OCI-LY7 (cell line): Measurements from ENCODE around the gene ABR.

Experiments used
- EZH2phosphoT487 ChIP-seq: fragments of 200-600 bp; sonication (generic); IDR thresholded peaks from 2 replicates; pipeline ENCODE4 v1.6.1; 2018; ENCODE audit warnings: low read depth, borderline replicate concordance, mild to moderate bottlenecking, mixed run types, antibody characterized with exemption, low read length, moderate library complexity, mixed read lengths
- TF ChIP-seq, protein P1 (sequence below): fragments of 200-600 bp; sonication (generic); conservative IDR thresholded peaks from 2 replicates; pipeline ENCODE4 v1.5.1; 2014; ENCODE audit warnings: mild to moderate bottlenecking, antibody characterized with exemption, low read length, moderate library complexity, mixed read lengths

DNA sequence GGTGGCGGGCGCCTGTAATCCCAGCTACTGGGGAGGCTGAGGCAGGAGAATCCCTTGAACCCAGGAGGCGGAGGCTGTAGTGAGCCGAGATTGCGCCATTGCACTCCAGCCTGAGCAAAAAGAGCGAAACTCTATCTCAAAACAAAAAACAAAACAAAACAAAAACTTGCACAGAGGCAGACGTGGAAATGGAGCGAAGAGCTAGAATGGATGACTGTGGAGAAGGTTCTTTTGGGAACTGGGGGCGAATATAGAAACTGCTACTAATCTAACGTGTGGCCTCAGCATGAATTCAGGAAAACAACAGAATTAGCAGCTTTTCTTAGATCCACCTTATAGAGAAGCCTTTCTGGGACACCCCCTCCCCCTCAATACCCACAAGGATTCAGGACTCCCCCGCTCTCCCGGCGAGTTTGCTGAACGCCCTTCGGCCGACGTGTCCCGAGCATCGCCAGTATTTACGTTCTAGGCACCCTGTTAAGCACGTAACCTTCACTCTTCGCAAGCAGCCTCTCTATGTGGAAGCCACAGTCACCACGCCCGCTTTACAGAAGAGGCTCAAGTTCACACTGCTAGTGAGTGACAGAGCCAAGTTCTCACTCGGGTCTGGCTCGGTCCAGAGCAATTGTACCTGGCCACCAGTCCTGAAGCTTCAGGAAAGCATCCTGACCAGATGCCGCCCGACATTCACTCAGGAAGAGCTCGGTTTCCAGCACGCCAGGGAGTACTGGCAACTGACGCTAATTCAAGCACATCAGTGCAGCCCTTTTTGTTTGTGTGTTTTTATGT lies 13.3 kb upstream of the ABR start:
- TF ChIP-seq, protein P1, sequence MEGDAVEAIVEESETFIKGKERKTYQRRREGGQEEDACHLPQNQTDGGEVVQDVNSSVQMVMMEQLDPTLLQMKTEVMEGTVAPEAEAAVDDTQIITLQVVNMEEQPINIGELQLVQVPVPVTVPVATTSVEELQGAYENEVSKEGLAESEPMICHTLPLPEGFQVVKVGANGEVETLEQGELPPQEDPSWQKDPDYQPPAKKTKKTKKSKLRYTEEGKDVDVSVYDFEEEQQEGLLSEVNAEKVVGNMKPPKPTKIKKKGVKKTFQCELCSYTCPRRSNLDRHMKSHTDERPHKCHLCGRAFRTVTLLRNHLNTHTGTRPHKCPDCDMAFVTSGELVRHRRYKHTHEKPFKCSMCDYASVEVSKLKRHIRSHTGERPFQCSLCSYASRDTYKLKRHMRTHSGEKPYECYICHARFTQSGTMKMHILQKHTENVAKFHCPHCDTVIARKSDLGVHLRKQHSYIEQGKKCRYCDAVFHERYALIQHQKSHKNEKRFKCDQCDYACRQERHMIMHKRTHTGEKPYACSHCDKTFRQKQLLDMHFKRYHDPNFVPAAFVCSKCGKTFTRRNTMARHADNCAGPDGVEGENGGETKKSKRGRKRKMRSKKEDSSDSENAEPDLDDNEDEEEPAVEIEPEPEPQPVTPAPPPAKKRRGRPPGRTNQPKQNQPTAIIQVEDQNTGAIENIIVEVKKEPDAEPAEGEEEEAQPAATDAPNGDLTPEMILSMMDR = no peak
- TF ChIP-seq EZH2phosphoT487 = no peak
